ENCODE measurements around the gene POLR2L.

- TF ChIP-seq, protein P1, sequence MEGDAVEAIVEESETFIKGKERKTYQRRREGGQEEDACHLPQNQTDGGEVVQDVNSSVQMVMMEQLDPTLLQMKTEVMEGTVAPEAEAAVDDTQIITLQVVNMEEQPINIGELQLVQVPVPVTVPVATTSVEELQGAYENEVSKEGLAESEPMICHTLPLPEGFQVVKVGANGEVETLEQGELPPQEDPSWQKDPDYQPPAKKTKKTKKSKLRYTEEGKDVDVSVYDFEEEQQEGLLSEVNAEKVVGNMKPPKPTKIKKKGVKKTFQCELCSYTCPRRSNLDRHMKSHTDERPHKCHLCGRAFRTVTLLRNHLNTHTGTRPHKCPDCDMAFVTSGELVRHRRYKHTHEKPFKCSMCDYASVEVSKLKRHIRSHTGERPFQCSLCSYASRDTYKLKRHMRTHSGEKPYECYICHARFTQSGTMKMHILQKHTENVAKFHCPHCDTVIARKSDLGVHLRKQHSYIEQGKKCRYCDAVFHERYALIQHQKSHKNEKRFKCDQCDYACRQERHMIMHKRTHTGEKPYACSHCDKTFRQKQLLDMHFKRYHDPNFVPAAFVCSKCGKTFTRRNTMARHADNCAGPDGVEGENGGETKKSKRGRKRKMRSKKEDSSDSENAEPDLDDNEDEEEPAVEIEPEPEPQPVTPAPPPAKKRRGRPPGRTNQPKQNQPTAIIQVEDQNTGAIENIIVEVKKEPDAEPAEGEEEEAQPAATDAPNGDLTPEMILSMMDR (IDR thresholded peaks at IDR 0.05) = no peak
- no peak for TF ChIP-seq POLR2AphosphoS5 (IDR thresholded peaks at IDR 0.05)
- no peak for TF ChIP-seq POLR2A (IDR thresholded peaks at IDR 0.05)
Measured at GRCh38 chr11:802018-802617, 40.2 kb downstream of the POLR2L start.
